H1 (cell line): ENCODE data around the gene BGN. TPM values are rescaled to one million over a fixed set of nuclear protein-coding genes. Genes with fewer than 3 reads are reported as not detected.
A peak's percentile ranks its signal among the peaks of the same experiment; 100 is the strongest.

ENCODE experiments used
- CTCF ChIA-PET: fragments of 300-600 bp; sonication (Branson Sonifier 250); formaldehyde crosslinking; loops from one replicate; lab custom pipeline; 2021; ENCODE audit not compliant: partially characterized antibody; lab: Charles Lee
- POLR2A ChIA-PET: fragments of 300-600 bp; sonication (Branson Sonifier 250); formaldehyde crosslinking; loops from one replicate; lab custom pipeline; 2021; ENCODE audit warnings: inconsistent platforms; ENCODE audit not compliant: partially characterized antibody; lab: Charles Lee
- DNase-seq, 2 experiments: peaks; one replicate each; pipeline versions ENCODE4 v3.0.0 to v3.0.0-alpha.2; 2010 to 2022; ENCODE audit warnings: low spot score in 2 of 2, low read depth in 1 of 2, mixed read lengths in 1 of 2
- FAIRE-seq: peaks from 2 replicates; lab custom pipeline; 2011; peaks lifted over from hg19 to GRCh38; lab: Jason Lieb, UNC
- H2AFZ ChIP-seq: 2 replicates; pipeline ENCODE4 v1.8.1; 2012; ENCODE audit warnings: low read length, inconsistent platforms
- H2AK5ac ChIP-seq: 2 replicates; pipeline ENCODE4 v1.6.1; 2013; ENCODE audit warnings: low read depth, low read length
- H2BK120ac ChIP-seq: replicated peaks from 2 replicates; pipeline ENCODE3; 2013; ENCODE audit warnings: low read depth, low read length, inconsistent platforms
- H2BK12ac ChIP-seq: 2 replicates; pipeline ENCODE4 v1.6.1; 2013; ENCODE audit warnings: low read depth, low read length
- H2BK15ac ChIP-seq: 2 replicates; pipeline ENCODE4 v1.6.1; 2013; ENCODE audit warnings: low read length
- H2BK20ac ChIP-seq: 2 replicates; pipeline ENCODE4 v1.6.1; 2013; ENCODE audit warnings: low read length
- H2BK5ac ChIP-seq: 2 replicates; pipeline ENCODE4 v1.6.1; 2013; ENCODE audit warnings: low read depth, low read length
- H3K14ac ChIP-seq: 2 replicates; pipeline ENCODE4 v1.6.1; 2013; ENCODE audit warnings: inconsistent platforms; ENCODE audit not compliant: insufficient read length
- H3K18ac ChIP-seq: 2 replicates; pipeline ENCODE4 v1.6.1; 2013; ENCODE audit warnings: low read length; ENCODE audit errors: extremely low read depth
- H3K23ac ChIP-seq: 2 replicates; pipeline ENCODE4 v1.6.1; 2013; ENCODE audit warnings: inconsistent platforms; ENCODE audit not compliant: insufficient read length
- H3K23me2 ChIP-seq: 2 replicates; pipeline ENCODE4 v1.6.1; 2013; ENCODE audit warnings: low read depth, low read length
- H3K27ac ChIP-seq: 2 replicates; pipeline ENCODE4 v1.6.1; 2011; ENCODE audit warnings: low read depth, low read length, inconsistent platforms
- H3K27me3 ChIP-seq, 4 experiments: replicated peaks in 1 of 4; 1 replicate in 1 of 4; 2 replicates in 3 of 4; pipeline versions ENCODE4 v1.6.1 to v1.8.1; 2011 to 2013; ENCODE audit warnings: low read length in 3 of 4, mild to moderate bottlenecking in 3 of 4, inconsistent platforms in 2 of 4, mixed read lengths in 2 of 4, moderate library complexity in 1 of 4; ENCODE audit not compliant: control insufficient read depth in 3 of 4, insufficient read depth in 3 of 4; ENCODE audit errors: extremely low read depth in 1 of 4
- H3K36me3 ChIP-seq, 4 experiments: 2 replicates each; pipeline versions ENCODE4 v1.6.1 to v1.8.1; 2011 to 2013; ENCODE audit warnings: mild to moderate bottlenecking in 4 of 4, low read length in 3 of 4, moderate library complexity in 2 of 4, control low read depth in 1 of 4, inconsistent platforms in 1 of 4; ENCODE audit not compliant: insufficient read depth in 4 of 4, control insufficient read depth in 2 of 4
- H3K4ac ChIP-seq: replicated peaks from 2 replicates; pipeline ENCODE3; 2013; ENCODE audit warnings: low read length, low read depth, mixed read lengths, inconsistent platforms; ENCODE audit not compliant: insufficient read length
- H3K4me1 ChIP-seq, 4 experiments: replicated peaks in 1 of 4; 1 replicate in 1 of 4; 2 replicates in 3 of 4; pipeline versions ENCODE4 v1.6.1 to v1.8.1; 2011 to 2013; ENCODE audit warnings: low read length in 3 of 4, inconsistent platforms in 2 of 4, mixed read lengths in 1 of 4; ENCODE audit not compliant: insufficient read depth in 4 of 4, control insufficient read depth in 3 of 4
- H3K4me2 ChIP-seq, 2 experiments: 2 replicates each; pipeline versions ENCODE4 v1.6.1 to v1.8.1; 2011 to 2013; ENCODE audit warnings: low read depth in 2 of 2, low read length in 2 of 2, control low read depth in 1 of 2, inconsistent platforms in 1 of 2, mild to moderate bottlenecking in 1 of 2; ENCODE audit not compliant: insufficient read depth in 1 of 2
- H3K4me3 ChIP-seq, 4 experiments: fragments of 200-600, 300-600 bp in 1 of 4; sonication (generic), shearing (Covaris generic), sonication (Bioruptor Twin) in 1 of 4; 2 replicates each; pipeline versions ENCODE4 v1.5.1 to v1.8.1; 2011 to 2016; ENCODE audit warnings: low read length in 4 of 4, low read depth in 3 of 4, control low read depth in 2 of 4, inconsistent platforms in 2 of 4, mild to moderate bottlenecking in 2 of 4, mixed read lengths in 1 of 4, moderate library complexity in 1 of 4; ENCODE audit not compliant: insufficient read depth in 2 of 4; ENCODE audit errors: extremely low read depth in 1 of 4
- H3K56ac ChIP-seq: replicated peaks from 2 replicates; pipeline ENCODE3; 2013; ENCODE audit warnings: low read depth, mild to moderate bottlenecking, mixed read lengths, low read length, inconsistent platforms; ENCODE audit not compliant: insufficient read length
- H3K79me1 ChIP-seq: 2 replicates; pipeline ENCODE4 v1.6.1; 2013; ENCODE audit warnings: low read depth, low read length, control low read depth
- H3K79me2 ChIP-seq, 2 experiments: 2 replicates each; pipeline versions ENCODE4 v1.6.1 to v1.8.1; 2012 to 2013; ENCODE audit warnings: low read length in 2 of 2, mild to moderate bottlenecking in 2 of 2, inconsistent platforms in 1 of 2; ENCODE audit not compliant: insufficient read depth in 2 of 2, control insufficient read depth in 1 of 2
- H3K9ac ChIP-seq, 4 experiments: replicated peaks in 1 of 4; 1 replicate in 1 of 4; 2 replicates in 3 of 4; pipeline versions ENCODE4 v1.6.1 to v1.8.1; 2011 to 2013; ENCODE audit warnings: low read depth in 3 of 4, low read length in 3 of 4, control low read depth in 2 of 4, mild to moderate bottlenecking in 2 of 4, moderate library complexity in 2 of 4, inconsistent platforms in 1 of 4; ENCODE audit errors: extremely low read depth in 1 of 4
- H3K9me3 ChIP-seq, 2 experiments: 2 replicates each; pipeline versions ENCODE4 v1.6.1 to v1.8.1; 2012 to 2013; ENCODE audit warnings: mild to moderate bottlenecking in 2 of 2, moderate library complexity in 2 of 2, control low read depth in 1 of 2, inconsistent platforms in 1 of 2, low read depth in 1 of 2, low read length in 1 of 2, mixed read lengths in 1 of 2; ENCODE audit not compliant: insufficient read depth in 2 of 2
- H4K20me1 ChIP-seq, 2 experiments: replicated peaks in 1 of 2; 2 replicates each; pipeline versions ENCODE3 to v1.8.1; 2011 to 2013; ENCODE audit warnings: inconsistent platforms in 2 of 2, low read length in 2 of 2, mild to moderate bottlenecking in 1 of 2; ENCODE audit not compliant: insufficient read depth in 2 of 2, control insufficient read depth in 1 of 2
- H4K5ac ChIP-seq: 2 replicates; pipeline ENCODE4 v1.6.1; 2013; ENCODE audit warnings: low read length, low read depth, mixed read lengths, inconsistent platforms; ENCODE audit not compliant: insufficient read length
- H4K8ac ChIP-seq: 2 replicates; pipeline ENCODE4 v1.8.0; 2013; ENCODE audit warnings: mild to moderate bottlenecking, moderate library complexity, low read length, inconsistent platforms; ENCODE audit not compliant: insufficient read depth; ENCODE audit errors: extremely low read depth
- H4K91ac ChIP-seq: replicated peaks from 2 replicates; pipeline ENCODE3; 2013; ENCODE audit warnings: low read length, mixed read lengths, inconsistent platforms; ENCODE audit not compliant: insufficient read length
- JUND ChIP-seq: IDR thresholded peaks from 2 replicates; pipeline ENCODE4 v1.6.1; 2011; ENCODE audit warnings: mild to moderate bottlenecking, improper control_type of control experiment, low read length
- WGBS, 2 experiments: shearing (Covaris generic) in 1 of 2; methylation state at CpG; one replicate each; pipeline versions ENCODE4 v1.1.6 to v1.1.7; 2013 to 2015; ENCODE audit warnings: low lambda C conversion rate in 2 of 2, mixed read lengths in 2 of 2, inconsistent platforms in 1 of 2, low coverage in 1 of 2, missing lambda C conversion rate in 1 of 2; ENCODE audit not compliant: insufficient replicate concordance in 2 of 2, insufficient coverage in 1 of 2, insufficient read length in 1 of 2; ENCODE audit errors: extremely low coverage in 1 of 2, missing lambda C conversion rate in 1 of 2; 5-methylcytosine and 5-hydroxymethylcytosine counted together
- polyA plus RNA-seq, 7 experiments: library from polyadenylated mRNA; depleted of rRNA in 3 of 7; stranded (reverse) in 5 of 7; unstranded in 2 of 7; fragments of >200 nt in 5 of 7; fragments of 200-250 nt in 2 of 7; gene quantifications; 1 replicate in 5 of 7; 2 replicates in 1 of 7; 4 replicates in 1 of 7; pipeline versions ENCODE4 v1.2.1 to v1.2.3, GENCODE V29; 2011 to 2013; ENCODE audit warnings: missing spikeins in 2 of 7, mixed read lengths in 2 of 7
- total RNA-seq: library from RNA; stranded (reverse); fragmentation: NEBNext Ultra II Directional; extraction: Animal tissue kit (Norgen Biotek cat#: 25700); gene quantifications from 2 replicates; pipeline ENCODE4 v1.2.1, GENCODE V29; 2021

The BGN gene
- total and polyA plus RNA-seq, 2 of the 8 experiments (the other 6 are each of a cell fraction or from before 2014, with no cell fraction given), result 1.8 to 2.4 TPM

- 100% methylated on average over 3 of the region's 11 CpGs; no CpG with 5 or more reads in 1 of the 2 experiments for WGBS, 2 experiments
- no peaks in the 10 kb centered on the region for H3K79me2 ChIP-seq
- H4K8ac ChIP-seq, result no peak overlapping the region
- no peak overlapping the region for H3K4me3 ChIP-seq
- no peak overlapping the region for H3K4me2 ChIP-seq
- peaks cover 0 to 1% of the 10 kb centered on the region in 2 experiments for H4K20me1 ChIP-seq
- no peak overlapping the region for H3K9ac ChIP-seq
- H3K36me3 ChIP-seq, result no peaks in the 10 kb centered on the region
- no peak overlapping the region for H3K56ac ChIP-seq
- H2BK12ac ChIP-seq, result no peak overlapping the region; the same call in 1 of the 2 replicates
- H3K14ac ChIP-seq, result no peak overlapping the region
- no peak overlapping the region for H3K23ac ChIP-seq
- H3K79me1 ChIP-seq, result no peaks in the 10 kb centered on the region
- no peak for FAIRE-seq
- peaks cover 5 to 24% (median 18%) of the 10 kb centered on the region in 4 experiments; a peak in 6 of 7 replicates for H3K27me3 ChIP-seq
- H3K4me1 ChIP-seq, result peaks cover 0 to 17% (median 5%) of the 10 kb centered on the region in 4 experiments; a peak in 3 of 7 replicates
- H3K4ac ChIP-seq, result no peak overlapping the region
- CTCF ChIA-PET, result interaction anchor here (1.2 to 1.9 kb wide), 2 partner anchors 19 kb away, joined by 3 to 11 read pairs; partner anchors contain the start of gene BGN
- DNase-seq, result no peak
- POLR2A ChIA-PET, result interaction anchor here (0.9 kb wide), 2 partner anchors 14 to 209 kb away, joined by 3 read pairs; no protein-coding TSS in a partner anchor
- no peak overlapping the region for H3K27ac ChIP-seq
- H3K9me3 ChIP-seq, result no peaks in the 10 kb centered on the region
- H2BK15ac ChIP-seq, result no peak overlapping the region
- H3K23me2 ChIP-seq, result no peaks in the 10 kb centered on the region
- H2AFZ ChIP-seq, result no peak overlapping the region
- peak overlapping the region; percentile 18; the same call in 1 of the 2 replicates for H2BK5ac ChIP-seq
- H4K91ac ChIP-seq, result no peak overlapping the region
- H4K5ac ChIP-seq, result no peak overlapping the region
- H2BK120ac ChIP-seq, result no peak overlapping the region
- H3K18ac ChIP-seq, result no peak overlapping the region
- no peak overlapping the region for H2BK20ac ChIP-seq
- H2AK5ac ChIP-seq, result 0 out of 2 replicates have a peak overlapping the region, but pooled peaks have one; percentile 9
- TF ChIP-seq JUND, result no peak
Observed at GRCh38 chrX:153475751-153476281, 19.0 kb upstream of the BGN start.
